Tibial nerve (tissue), 4 donors: ENCODE results near the gene CYTH3.

Experiments
- CTCF ChIP-seq, 5 experiments: fragments of 200-600 bp in 3 of 5; fragments of 450-650 bp in 2 of 5; sonication (generic) in 3 of 5; IDR thresholded peaks; one replicate each; pipeline ENCODE4 v1.5.1; 2016 to 2019; ENCODE audit warnings: antibody characterized with exemption in 5 of 5, mild to moderate bottlenecking in 3 of 5, moderate library complexity in 2 of 5
- EP300 ChIP-seq, 2 donors: sonication (generic); formaldehyde crosslinking; IDR thresholded peaks; one replicate each; pipeline ENCODE4 v1.6.1; 2017; ENCODE audit warnings: antibody characterized with exemption in 2 of 2, mild to moderate bottlenecking in 1 of 2
- POLR2A ChIP-seq, 2 donors: fragments of 450-650 bp; IDR thresholded peaks; one replicate each; pipeline ENCODE4 v1.6.1; 2017; ENCODE audit warnings: antibody characterized with exemption in 2 of 2, mild to moderate bottlenecking in 2 of 2, moderate library complexity in 2 of 2

- TF ChIP-seq CTCF (IDR thresholded peaks at IDR 0.05) = no peak
- TF ChIP-seq EP300 (IDR thresholded peaks at IDR 0.05) = no peak
- TF ChIP-seq POLR2A (IDR thresholded peaks at IDR 0.05) = no peak
Measured at GRCh38 chr7:6307762-6308161, 35.3 kb upstream of the CYTH3 start.
